Measurements from ENCODE around the gene RPL11.
"Not testable (repeated sequence)": the region's sequence is repeated elsewhere in the genome, so short reads cannot be mapped to it uniquely, and the experiment has no call there.

The RPL11 gene

DNA sequence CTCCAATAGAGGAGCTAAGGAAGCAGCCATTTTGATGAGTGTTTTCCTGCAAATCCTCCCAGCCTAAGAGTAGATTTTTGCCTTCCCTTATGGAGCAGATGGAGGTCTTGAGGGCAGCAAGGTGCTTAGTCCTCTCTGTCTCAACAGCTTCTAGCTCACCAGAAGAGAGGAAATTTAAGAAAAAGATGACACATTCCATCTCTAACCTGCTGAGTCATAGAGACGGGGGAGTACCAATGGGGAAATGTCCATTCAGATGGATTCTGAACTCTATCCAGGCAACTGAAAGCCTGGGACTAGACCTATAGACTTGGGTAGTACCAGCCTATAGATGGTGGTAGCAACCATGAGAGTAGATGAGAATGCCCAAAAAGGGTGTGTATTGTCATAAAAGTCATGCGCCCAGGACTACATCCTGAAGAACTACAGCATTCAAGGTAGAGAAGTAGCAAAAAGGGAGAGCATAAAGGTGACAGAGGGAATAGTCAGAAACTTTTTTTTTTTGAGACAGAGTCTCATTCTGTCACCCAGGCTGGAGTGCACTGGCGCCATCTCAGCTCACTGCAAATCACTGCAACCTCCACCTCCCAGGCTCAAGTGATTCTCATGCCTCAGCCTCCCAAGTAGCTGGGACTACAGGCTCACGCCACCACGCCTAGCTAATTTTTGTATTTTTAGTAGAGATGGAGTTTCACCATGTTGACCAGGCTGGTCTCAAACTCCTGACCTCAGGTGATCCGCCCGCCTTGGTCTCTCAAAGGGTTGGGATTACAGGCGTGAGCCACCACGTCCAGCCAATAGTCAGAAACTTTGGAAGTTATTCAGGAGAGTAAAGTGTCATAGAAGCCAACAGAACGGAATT is 41.0 kb downstream of the RPL11 start:
- DNase-seq (ENCODE audit: low read depth, low spot score), result no peak

DNA sequence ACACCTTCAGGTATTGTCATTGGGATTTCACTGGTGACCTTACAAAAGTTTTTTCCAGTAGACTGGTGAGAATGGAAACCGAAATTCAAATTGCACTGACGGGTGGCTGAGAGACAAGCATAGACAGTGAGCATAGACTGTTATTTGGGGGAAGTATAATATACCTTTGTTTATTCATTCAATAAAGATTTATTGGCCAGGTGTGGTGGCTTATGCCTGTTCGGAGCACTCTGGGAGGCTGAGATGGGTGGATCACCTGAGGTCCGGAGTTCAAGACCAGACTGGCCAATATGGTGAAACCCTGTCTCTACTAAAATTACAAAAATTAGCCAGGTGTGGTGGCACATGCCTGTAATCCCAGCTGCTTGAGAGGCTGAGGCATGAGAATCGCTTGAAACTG is 41.7 kb downstream of the RPL11 start:
- not testable (repeated sequence) for DNase-seq (ENCODE audit: low read depth, low spot score)

DNA sequence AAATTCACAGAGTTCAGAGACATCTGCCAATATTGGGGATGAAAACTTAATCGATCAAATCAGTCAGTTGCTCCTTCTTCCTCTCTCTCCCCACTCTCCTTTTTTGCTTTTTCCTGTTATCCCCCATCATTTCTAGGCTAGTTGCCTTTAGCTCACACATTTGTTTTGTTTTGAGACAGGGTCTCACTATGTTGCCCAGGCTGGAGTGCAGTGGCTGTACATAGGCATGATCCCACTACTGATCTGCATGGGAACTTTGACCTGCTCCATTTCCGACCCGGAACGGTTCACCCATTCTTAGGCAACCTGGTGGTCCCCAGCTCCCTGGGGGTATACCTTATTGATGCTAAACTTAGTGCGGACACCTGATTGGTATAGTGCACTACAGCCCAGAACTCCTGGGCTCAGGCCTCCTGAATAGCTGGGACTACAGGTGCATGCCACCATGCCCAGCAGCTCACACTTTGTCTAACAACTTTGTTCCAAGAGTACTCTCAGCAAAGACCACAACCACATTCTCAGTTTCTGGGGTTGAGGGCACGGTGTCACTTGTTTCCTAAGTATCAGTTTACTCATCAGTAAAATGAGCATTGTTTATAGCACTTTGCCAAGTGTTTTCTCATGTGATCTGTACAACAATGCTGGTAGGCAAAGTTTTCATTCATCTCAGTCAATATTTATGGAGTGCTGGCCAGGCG is 45.0 kb downstream of the RPL11 start:
- no peak for DNase-seq (ENCODE audit: low read depth, low spot score)

DNA sequence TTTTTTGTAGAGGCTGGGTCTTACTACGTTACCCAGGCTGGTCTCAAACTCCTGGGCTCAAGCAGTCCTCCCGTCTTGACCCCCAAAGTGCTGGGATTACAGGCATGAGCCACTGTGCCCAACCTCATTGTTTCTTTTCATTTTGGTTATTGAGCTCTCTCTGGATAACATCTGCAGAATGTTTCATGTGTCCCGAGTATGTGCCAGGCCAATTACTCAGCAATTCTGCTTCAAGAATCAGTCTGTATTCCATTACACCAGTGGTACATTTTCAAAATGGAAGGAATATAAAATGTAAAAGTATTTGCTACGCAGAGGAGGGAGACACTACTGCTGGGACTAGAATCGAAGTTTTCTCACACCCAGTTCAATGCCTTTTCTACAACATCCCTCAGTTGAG is 50.0 kb downstream of the RPL11 start:
- no peak for DNase-seq (ENCODE audit: low read depth, low spot score)

DNA sequence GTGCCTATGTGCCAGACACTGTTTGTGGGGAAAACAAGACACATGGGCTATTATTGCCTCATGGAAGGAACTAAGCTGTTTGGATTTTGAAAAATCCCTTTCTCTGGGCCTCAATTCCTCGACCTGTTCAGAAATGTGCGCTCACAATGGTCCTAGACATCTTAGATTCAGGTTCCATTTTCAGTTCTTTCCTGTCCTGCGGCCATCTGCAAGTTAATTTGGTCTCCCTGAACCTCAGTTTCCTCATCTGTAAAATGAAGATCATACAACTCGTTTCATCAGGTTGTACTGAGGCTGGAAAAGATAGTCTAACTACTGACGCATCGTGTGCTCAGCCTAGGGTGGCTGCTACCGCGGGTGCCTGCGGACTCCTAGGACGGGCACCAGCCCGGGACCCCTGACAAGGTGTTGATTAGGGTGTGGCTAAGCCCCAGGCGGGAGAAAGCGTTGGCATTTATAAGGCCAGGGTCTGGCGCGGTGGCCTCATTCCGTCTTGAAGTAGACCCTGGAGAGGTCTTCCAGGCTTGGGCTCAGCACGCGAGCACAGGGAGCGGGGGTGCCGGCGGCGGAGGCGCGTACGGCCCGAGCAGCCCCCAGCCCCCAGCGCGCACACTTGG is 51.2 kb downstream of the RPL11 start:
- DNase-seq (ENCODE audit: low read depth, low spot score), result no peak

DNA sequence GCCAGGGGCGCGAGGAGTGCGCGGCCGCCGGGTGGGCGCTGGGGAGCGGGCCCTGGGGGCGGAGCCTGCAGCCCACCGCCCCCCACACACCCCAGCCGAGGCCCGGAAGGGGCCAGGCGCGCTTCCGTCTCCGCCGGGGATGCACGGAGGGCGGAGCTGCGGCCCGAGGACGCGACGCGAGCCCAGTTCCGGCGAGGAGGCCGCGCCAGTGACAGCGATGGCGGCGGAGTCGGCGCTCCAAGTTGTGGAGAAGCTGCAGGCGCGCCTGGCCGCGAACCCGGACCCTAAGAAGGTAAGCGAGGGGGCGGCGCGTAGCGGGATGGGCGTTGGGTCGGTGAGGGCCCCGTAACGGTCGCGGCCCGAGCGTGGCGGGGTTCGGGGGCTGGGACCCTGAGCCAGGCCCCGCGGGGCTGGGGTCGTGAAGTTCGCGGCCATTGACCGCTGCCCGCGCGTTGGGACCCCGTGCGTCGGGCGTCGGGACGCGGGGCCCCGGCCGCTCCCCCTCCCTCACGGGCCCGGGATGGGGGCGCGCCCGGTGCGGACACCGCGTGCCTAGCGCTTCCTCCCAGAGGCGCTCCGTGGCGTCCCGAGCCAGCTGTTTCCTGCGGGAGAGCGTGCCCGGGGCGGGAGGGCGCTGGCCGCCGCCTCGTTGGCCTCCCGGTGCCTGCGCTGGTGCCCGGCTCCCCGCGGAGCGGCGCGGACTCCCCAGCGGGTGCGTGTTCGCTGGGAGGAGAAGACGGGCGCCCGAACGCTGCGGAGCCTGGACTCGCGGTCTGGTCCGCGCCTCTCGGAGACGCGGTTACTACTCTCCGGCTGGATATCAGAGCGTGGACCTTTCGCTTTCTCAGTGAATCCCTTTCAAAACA is 51.9 kb downstream of the RPL11 start, which contains the start of gene ELOA:
TSS of gene ELOA (plus strand) at position 185 of the 866 bp plus-strand sequence. CDS start at position 218, 33 bp downstream.
- DNase-seq (ENCODE audit: low read depth, low spot score), result no peak

DNA sequence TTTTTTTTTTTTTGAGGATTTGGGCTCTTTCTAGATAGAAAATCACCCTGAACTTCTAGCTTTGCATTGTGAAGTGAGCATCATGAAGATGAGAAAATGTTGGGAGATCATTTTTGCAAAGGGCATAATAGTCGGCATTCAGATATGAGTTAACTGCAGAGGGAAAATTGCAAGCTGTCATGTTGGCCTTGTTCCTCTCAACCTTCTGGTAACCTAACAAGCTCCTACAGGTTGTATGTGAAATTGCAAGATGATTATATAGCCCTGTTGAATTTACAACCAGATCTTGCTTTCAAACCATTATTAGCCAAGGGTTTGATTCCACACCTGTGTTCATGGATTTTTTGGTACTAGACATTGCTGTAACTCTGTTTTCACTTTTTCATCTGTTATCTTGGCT is 53.9 kb downstream of the RPL11 start:
- no peak for DNase-seq (ENCODE audit: low read depth, low spot score)
